ENCODE measurements around the gene PIKFYVE.
A peak's percentile ranks its signal among the peaks of the same experiment; 100 is the strongest.
"Not testable (repeated sequence)": the region's sequence is repeated elsewhere in the genome, so short reads cannot be mapped to it uniquely, and the experiment has no call there.

PIKFYVE gene

GRCh38 chr2:208360259-208361076 lies 94.4 kb downstream of the PIKFYVE start:
- no peak for DNase-seq (ENCODE audit: low spot score)

- no peak for DNase-seq (ENCODE audit: low spot score)
Observed at GRCh38 chr2:208361077-208361441, 95.0 kb downstream of the PIKFYVE start.

GRCh38 chr2:208363485-208363884 lies 97.4 kb downstream of the PIKFYVE start:
- no peak for DNase-seq (ENCODE audit: low spot score)

GRCh38 chr2:208366215-208367127 lies 100.4 kb downstream of the PIKFYVE start:
- DNase-seq (ENCODE audit: low spot score): peak; percentile 37

- no peak for DNase-seq (ENCODE audit: low spot score)
Observed at GRCh38 chr2:208369091-208369490, 103.0 kb downstream of the PIKFYVE start.

- DNase-seq (ENCODE audit: low spot score): no peak
Observed at GRCh38 chr2:208370881-208371633, 105.0 kb downstream of the PIKFYVE start.

- no peak for DNase-seq (ENCODE audit: low spot score)
Observed at GRCh38 chr2:208371634-208371935, 105.5 kb downstream of the PIKFYVE start.

GRCh38 chr2:208373460-208374089 lies 107.5 kb downstream of the PIKFYVE start:
- peak; percentile 55 for DNase-seq (ENCODE audit: low spot score)

GRCh38 chr2:208375491-208376068 lies 109.5 kb downstream of the PIKFYVE start:
- no peak for DNase-seq (ENCODE audit: low spot score)

GRCh38 chr2:208377344-208377860 lies 111.3 kb downstream of the PIKFYVE start:
- DNase-seq (ENCODE audit: low spot score): not testable (repeated sequence)

- no peak for DNase-seq (ENCODE audit: low spot score)
Observed at GRCh38 chr2:208379192-208379591, 113.1 kb downstream of the PIKFYVE start.

- no peak for DNase-seq (ENCODE audit: low spot score)
Observed at GRCh38 chr2:208384637-208385036, 118.6 kb downstream of the PIKFYVE start.

- DNase-seq (ENCODE audit: low spot score): no peak
Observed at GRCh38 chr2:208386541-208386940, 120.5 kb downstream of the PIKFYVE start.

GRCh38 chr2:208389940-208390339 lies 123.9 kb downstream of the PIKFYVE start:
- no peak for DNase-seq (ENCODE audit: low spot score)

- DNase-seq (ENCODE audit: low spot score): peak; percentile 19
Observed at GRCh38 chr2:208392300-208392699, 126.2 kb downstream of the PIKFYVE start.

- DNase-seq (ENCODE audit: low spot score): not testable (repeated sequence)
Observed at GRCh38 chr2:208396796-208397195, 130.7 kb downstream of the PIKFYVE start.

- no peak for DNase-seq (ENCODE audit: low spot score)
Observed at GRCh38 chr2:208399201-208399600, 133.1 kb downstream of the PIKFYVE start.

GRCh38 chr2:208406474-208407451 lies 140.7 kb downstream of the PIKFYVE start, which contains the start of gene PTH2R:
Gene PTH2R (plus strand): TSS chr2:208406792. CDS start chr2:208407044, 252 bp downstream.
- DNase-seq (ENCODE audit: low spot score): no peak

- peak; percentile 37 for DNase-seq (ENCODE audit: low spot score)
Observed at GRCh38 chr2:208407667-208408066, 141.6 kb downstream of the PIKFYVE start.
